Superior temporal gyrus (tissue), 1 donor: ENCODE measurements around the gene TNFRSF4.

Experiments
- DNase-seq: peaks from one replicate; pipeline ENCODE4 v3.0.0-alpha.2; 2016; ENCODE audit errors: extremely low spot score

The TNFRSF4 gene

DNA sequence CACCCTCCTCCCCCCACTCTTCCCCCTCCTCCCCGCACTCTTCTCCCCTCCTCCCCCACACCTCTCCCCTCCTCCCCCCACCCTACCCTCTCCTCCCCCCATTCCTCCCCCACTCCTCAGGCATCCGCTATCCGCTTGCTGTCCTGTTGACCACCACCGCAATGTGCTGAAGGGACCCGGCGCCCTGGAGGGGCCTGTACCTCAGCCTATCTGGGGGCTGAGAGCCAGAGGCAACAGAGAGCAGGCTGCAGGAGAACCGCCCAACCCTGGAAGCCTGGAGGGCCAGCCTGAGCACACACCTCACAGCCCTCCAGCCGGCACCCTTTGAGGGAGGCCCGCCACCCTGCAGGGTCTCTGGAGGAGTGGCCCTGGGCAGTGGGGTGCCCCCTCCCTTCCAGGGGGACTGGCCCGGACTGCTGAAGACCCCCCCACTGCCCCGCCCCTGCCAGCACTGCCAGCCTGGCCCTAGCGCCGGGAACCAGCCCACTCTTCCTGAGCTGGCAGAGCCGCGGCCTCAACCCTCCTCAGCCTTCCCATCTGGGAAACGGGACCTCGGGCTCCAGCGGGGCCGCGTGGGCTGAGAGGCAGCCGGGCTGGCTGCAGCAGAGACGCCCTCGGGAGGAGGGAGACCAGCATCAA, 31.3 kb upstream of the TNFRSF4 start:
- DNase-seq, result no peak

DNA sequence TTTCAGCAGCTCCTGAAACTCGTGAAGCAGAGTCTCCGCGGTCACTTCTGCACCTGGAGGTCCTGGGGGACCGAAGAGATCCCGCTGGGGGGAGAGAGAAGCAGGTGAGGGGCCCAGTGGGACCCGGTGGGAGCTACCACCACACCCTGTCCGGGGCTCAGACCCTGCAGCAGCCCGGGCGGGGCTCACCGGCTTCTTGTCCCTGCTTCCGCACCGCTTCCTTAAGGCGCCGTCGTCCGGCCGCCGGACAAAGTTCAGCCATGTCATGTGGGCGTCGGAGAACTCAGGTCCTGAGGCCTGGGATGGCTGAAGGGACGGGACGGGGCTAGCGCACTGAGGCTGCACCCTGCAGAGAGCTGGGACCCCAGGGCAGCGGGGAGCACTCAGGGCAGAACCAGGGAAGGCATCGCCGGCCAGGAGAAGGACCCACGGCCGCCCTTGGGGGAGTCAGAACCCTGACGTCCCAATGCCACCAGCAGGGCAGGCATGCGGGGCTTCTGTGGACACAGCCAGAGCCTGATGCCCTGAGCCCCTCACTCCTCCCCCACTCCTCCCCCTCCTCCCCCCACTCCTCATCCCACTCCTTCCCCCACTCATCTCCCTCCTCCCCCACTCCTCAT, 30.3 kb upstream of the TNFRSF4 start:
- DNase-seq, result no peak

DNA sequence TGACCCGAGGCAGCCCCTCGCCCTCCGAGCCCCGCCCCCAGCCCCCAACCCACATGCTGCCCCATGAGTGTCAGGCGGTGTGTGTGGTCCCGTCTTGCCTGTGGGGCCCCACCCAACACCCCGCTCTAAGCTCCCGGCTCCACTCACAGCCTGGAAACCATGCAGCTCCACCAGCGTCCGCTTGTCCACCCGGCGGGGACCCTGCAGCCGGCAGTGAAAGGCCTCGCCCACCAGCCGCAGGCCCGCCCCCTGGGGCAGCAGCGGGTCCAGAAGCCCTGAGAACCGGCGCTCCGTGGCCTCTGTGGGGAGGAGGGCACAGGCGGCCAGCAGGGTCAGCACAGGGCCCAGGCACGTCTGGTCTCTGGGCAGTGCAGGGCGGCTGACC, 29.8 kb upstream of the TNFRSF4 start:
- no peak for DNase-seq

DNA sequence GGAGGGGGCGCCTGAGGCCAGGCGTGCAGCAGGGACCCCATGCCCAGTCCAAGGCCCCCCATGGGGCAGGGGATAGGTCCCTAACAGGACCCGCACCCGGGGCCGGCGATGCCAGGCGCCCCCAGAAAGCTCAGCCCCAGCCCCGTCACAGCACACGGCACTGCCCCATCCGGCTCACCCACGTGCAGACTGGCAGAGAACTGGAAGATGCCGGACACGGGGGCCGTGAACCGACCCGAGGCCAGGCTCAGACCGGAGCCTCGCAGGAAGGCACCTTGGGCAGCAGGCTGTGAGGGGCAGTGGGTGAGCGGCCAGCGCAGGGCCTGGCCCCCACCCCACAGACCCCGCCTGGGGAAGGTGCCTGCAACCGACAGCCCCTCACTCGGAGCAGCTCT, 29.3 kb upstream of the TNFRSF4 start:
- no peak for DNase-seq

DNA sequence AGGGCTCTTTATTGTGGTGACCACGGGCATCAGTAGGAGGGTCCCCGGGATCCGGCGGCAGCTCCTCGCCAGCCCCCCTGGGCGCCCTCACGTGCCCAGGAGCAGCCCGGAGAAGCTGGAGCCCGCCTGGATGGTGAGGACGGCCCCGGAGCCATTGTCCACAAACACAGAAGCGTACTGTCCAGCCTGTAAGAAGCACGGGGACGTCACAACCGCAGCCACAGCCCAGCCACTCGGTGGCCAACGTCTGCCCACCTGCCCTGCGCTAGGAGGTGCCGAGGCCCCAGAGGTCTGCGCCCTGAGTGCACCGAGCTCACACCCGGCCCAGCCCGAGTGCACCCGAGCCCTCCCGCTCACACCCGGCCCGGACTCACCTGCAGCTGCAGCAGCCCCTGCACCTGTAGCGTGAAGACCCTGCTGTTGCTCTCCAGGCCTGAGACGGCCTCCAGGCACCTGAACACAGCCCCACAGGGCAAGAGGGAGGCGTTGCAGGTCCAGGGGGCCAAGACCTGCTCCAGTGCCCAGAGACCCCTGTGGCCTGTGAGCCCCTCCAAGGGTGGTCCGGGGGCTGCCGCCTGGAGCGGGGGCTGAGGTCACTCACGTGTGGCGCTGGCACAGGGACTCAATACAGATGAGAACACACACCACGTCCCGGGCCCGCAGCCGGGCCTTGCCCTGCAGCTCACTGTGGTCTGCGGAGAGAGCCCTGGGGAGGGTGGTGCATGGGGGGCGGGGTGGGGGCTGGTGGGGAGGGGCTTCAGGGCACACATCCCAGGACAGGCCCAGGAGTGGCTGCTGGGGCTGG, 28.7 kb upstream of the TNFRSF4 start:
- no peak for DNase-seq

DNA sequence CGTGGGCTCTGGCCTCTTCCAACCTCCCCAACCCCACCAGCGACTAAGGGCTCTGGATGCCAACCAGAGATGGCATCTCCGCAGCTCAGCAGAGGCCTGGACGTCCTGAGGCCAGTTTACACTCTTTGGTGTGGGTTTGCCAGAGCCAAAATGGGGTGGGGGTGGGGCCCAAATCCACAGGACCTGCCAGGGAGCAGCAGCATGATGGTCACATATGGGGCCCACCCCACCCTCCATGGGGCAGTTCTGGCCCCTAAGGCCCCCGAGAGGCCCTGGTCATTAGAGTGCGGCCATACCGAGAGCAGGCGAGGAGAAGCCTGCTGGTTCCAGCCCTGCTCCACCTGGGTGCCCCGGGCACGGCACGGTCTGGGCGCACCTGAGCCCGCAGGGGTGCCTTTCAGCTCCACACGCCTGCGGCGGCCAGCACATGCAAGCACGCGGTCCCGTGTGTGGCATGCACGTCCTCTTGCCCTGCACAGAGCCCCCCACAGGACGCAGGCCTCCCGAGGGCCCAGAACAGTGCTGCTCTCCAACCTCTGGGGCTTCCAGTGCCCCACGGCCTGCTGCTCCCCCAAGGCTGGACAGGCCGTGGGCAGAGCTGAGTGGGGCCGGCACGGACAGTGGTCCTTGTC, 27.8 kb upstream of the TNFRSF4 start:
- no peak for DNase-seq

DNA sequence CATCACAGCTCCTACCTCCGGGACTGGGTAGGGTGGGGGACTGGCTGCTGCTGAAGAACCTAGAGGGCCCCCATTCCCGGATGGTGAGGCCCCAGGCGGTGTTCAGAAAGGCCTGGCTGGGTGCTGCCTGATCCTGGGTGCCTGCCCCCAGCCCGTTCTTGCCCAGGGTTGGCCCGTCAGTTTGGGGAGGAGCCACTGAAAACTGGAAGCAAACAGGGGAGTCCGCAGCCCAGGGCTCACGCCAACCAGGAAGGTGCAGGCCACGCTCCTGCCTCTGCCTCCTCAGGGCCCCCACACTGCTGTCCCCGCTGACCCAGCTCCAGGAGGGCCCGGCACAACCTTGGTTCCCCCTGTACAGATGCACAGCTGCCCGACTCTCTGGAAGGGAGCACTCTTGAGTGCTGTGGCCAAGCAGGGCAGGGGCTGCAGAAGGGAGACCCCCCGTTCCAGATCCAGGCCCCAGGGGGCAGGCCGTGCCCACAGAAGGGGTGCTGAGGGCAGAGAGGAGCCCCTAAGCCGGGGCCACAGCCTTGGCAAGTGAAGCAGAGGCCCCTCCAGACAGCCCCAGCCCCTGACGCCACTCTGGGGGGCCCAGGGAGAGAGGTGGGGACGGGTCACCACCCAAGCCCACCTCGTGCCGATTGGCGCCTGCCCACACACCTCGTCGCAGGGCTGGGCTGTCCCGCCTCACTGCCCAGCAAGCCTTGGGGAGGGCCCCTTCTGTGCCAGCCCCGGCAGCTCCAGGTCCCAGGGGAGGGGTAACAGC, 27.1 kb upstream of the TNFRSF4 start:
- DNase-seq, result no peak

DNA sequence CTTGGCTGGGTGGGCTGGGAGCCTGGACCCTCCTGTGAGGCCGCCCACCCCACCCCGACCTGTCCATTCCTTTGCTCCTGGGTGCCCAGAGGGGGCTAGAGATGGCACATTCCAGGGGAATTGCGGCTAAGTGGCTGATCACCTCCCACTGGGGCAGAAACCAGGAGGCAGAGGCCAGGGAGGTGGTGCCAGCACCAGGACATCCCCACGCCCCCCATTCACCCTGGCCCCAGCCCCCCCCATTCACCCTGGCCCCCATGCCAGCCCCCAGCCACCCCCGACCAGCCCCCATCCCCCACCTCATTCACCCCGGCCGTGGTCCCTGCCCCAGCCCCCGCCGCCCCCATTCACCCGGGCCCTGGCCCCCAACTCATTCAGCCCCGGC, 26.4 kb upstream of the TNFRSF4 start:
- DNase-seq, result no peak

DNA sequence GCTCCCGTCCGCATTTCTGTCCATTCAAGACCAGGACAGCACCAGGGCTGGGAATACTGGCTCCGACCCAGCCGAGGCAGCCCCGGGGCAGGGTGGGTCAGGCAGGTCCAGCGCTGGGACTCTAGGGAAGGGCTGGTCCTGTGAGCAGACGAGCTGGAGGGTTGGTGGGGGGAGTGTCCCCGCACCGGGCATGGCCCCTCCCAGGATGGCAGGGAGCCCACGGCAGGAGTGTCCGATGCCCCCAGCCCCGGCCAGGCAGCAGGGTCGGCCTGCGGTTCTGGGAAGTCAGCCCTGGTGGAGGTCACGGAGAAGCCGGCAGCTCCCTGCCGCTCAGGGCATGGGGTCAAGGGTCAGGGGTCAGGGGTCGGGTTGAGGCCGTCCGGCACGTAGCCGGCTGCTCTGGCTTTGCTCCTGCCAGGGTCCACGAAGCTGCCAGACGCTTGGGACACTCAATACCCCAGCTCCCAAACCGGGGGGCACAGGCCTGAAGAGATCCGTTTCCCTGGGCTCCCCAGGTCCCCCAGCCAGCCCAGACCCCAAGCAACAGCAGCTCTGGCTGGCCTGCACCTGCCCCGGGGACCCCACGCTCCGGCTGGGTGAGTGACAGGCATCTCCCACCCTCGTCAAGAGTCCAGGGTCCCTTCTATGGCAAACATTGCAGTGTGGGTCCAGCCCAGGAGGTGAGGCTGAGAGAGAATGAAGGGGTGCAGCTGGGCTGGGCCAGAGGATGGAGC, 25.8 kb upstream of the TNFRSF4 start:
- DNase-seq, result no peak

DNA sequence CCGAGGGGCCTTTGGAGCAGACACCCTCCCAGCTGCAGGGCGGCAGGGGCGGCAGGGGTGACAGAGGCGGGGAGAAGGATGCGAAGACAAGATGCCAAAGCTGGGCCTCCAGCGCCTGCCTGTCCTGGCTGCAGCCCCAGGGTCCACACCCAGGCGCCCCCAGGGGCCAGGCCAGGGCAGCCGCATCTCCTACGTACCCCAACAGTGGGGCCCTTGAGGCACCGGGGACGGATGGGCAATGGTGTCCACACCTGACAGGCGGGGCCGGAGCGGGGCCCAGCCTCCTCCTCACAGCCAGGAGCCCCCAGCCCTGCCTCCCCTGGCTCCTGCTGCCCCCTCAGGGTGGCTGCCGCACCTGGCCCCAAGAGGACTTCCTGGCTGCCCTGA, 25.3 kb upstream of the TNFRSF4 start:
- DNase-seq, result no peak

DNA sequence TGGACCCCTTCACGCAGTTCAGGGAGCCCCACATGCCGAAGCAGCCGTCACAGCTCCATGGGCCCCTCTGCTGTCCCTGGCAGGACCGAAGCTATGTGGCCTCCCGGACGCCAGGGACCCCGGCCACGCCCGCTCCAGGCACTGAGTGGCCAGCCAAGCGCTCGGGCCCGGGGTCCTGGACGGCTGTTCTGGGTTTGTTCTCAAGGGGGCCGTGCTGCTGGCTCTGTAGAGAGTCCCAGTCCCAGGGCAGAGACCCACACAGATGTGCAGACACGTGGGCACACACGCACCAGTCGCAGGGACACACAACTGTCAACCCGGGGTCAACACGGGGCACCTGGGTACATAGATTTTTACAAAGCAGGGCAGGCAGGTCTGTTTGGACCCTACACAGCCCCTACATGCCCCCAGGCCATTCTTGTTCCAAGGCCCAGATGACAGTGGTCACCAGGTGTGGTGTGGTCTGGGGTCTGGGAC, 24.8 kb upstream of the TNFRSF4 start:
- no peak for DNase-seq

DNA sequence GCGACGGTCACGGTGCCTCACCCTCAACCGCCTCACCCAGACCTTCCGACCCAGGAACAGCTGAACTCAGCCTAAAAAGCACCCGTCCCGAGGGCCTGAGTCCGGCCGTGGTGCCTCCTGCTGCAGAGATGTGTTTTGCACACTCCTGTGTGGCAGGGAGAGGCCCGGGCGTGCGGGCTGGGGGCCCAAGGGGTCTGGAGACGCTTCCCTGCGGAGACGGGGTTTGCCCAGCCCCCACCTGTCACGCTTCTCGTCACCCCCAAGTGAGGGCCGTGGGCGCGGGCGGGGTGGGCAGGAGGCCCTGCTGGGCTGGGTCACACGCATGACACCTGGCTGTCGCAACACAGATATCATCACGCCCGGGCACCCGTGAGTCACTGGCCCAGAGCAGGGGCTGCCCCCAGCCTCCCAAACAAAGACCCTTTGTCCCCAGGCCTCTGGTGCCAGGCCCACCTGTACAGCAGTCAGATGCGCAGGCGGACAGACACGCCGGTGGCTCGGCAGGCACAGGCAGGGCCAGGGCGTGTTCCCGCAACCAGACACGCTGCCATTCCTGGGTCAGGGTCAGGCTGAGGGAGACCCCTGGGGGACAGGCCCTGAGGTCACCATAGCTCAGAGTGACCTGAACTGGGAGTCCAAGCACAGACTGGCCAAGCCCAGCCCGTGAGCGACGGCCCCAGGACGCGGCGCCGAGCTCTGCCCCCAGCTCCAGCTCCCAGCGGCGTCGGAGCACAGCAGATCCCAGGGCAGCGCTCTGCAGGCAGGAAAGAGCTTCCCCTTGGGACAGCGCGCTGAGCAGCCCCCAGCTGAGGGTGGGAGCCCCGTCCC, 24.1 kb upstream of the TNFRSF4 start:
- DNase-seq, result no peak

DNA sequence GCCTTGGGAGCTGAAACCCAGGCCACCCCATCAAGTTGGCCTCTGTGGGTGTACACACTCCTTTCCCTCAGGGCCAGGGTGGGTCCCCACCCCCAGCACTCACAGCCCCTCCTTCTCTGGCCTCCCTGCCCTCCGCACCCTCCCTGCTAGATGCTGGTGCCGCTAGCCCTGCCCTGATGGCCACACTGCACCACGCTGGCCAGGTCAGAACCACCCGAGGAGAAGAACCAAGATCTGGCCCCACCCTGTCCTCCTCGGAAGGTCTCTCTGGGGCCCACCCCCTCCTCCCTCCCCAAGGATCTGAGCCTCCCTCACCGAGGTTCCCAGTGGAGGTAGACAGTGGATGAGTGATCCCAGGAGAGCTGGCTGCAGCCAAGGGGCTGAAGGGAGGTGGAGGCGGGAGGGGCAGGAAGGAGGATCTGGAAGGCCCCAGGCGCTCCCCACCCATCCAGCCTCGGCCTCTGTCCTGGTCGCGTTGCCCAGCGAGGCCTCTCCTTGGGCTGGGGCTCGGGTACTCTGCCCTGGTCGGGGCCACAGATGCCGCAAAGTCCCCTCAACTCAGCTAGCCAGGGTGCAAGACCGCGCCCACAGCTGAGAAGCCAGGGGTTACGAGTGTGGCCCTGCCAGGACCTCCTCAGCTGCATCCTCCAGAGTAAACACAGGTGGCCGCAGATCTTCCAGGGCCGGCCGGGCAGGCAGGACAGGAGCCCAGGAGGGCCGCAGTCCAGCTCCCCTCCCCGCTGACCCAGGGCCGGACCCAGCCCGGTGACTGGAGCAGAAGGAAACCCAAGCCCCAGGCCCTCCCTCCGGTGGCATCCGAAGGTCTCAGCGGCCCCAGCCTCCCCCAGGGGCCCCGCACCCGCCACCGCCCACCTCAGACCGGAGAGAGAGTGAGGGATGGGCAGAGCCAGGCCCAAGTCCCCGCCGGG, 23.3 kb upstream of the TNFRSF4 start:
- DNase-seq, result no peak

DNA sequence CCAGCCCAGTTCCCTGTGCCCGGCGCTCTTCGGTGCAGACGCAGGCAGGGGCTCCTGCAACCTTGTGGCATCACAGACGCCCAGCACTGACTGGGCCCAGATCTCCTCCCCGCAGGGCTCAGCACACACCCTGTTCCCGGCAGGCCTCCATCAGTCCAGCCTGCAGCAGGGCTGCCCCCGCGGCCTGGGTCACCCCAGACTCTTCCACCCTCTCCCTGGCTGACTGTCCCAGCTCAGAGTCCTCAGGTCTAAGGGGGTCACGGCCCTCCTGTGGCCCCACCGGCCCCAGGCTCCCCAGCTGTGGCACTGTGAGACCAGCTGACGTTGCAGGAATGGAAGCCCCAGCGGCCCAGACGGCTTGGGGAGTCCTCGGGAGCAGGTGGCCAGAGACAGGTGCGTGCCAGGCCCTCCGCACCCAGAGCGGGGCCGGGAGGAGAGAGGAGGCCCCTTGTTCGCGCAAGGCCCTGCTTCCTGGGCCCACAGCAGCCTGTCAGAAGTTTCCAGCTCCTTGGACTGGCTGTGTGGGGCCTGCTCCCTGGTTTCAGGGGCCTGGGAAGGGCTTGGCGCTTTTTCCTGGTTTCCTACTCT, 22.3 kb upstream of the TNFRSF4 start:
- no peak for DNase-seq

DNA sequence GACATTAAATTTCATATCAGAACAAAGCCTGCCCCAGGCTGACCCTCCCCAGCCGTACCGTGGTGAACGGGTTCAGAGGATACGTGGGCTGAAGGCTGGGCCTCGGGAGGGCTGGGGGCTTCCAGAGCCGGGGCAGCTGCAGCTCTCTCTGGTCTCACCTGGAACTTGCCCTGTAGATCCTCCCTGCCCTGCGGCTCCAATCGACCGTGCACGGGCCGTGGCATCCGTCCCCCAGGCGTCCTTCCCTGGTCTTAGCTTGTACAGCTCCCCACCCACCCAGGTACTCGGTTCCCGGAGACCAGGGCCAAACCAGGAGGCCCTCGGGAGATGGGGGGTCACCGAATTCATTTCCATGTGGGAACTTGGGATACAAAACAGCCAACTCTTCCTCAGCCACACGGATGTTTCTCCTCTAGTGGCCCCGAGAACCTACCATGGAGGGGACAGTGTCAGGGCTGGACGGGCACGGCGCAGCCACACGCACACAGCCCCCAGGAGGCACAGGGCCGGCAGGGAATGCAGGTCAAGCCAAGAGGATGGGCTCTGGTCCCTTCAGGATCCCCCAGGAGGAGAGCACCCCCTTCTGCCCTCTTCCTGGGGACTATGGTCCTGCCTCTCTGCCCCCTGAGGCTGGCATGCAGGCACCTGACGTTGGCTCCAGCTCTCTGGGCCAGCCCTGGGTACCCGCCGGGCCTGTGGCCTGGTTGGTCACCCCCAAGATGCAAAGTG, 21.2 kb upstream of the TNFRSF4 start:
- no peak for DNase-seq

DNA sequence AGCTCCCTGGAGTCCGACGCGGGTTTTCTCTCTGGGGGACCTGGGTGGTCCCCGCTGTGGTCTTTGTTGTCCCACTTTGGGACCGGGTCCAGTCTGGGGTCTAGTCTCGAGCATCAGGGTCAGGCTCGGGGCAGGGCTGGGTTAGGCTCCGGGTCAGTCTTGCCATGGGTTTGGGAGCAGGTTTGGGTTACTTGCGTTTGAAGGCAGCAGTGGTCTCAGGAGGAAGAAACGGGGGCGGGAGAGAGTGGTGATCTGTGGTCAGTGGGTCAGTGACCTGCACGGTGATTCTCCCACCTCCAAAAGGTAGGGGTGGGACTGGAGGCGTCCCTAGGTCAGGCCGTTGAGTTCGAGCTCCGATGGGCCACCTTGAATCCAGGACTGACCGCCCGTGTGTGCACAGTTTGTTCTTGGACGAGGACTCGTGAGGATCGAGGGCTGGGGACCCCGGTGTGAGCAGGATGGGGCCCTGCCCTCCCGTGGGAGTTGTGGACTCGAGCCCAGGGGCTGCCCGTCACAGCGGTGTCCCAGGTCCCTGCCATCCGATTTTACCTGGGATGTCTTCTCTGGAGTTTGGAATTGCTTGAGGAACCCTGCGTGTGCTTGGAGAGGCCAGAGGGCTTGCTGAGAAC, 20.3 kb upstream of the TNFRSF4 start:
- no peak for DNase-seq

DNA sequence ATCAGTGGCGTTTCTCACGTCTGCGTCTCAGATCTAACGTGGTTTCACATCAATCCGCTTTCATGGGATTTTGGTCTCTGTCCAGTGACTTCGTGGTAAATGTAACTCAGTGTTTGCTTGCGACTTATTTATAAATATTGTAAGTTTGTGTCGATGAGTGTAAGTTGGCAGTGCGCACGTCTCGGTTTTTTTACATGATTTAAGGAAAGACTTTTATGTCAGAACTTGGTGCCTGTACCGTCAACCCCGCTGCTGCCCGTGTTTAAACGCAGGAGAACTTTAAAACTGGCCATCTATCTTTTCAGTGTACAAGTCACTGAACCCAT, 19.6 kb upstream of the TNFRSF4 start:
- DNase-seq, result no peak
